GM19239 (cell line): ENCODE data around the gene KRT75.
"Not testable (repeated sequence)": the region's sequence is repeated elsewhere in the genome, so short reads cannot be mapped to it uniquely, and the experiment has no call there.

Experiments
- DNase-seq: peaks from one replicate; pipeline ENCODE4 v3.0.0; 2011; ENCODE audit warnings: low spot score; ENCODE audit not compliant: insufficient read length
- FAIRE-seq: peaks from 2 replicates; lab custom pipeline; 2011; peaks lifted over from hg19 to GRCh38; lab: Jason Lieb, UNC

Gene KRT75

GRCh38 chr12:52419656-52420055 is 14.5 kb downstream of the KRT75 start:
- DNase-seq (no peak), FAIRE-seq (no peak)

GRCh38 chr12:52418576-52419110 is 15.5 kb downstream of the KRT75 start:
- FAIRE-seq (no peak), DNase-seq (no peak)

GRCh38 chr12:52417740-52418139 is 16.4 kb downstream of the KRT75 start:
- no peak for FAIRE-seq
- DNase-seq: no peak

GRCh38 chr12:52416795-52417194 is 17.4 kb downstream of the KRT75 start:
- no peak for FAIRE-seq
- no peak for DNase-seq

GRCh38 chr12:52415870-52416750 is 18.1 kb downstream of the KRT75 start:
- DNase-seq (no peak), FAIRE-seq (no peak)

GRCh38 chr12:52414936-52415335 is 19.2 kb downstream of the KRT75 start:
- DNase-seq (no peak), FAIRE-seq (no peak)

GRCh38 chr12:52413782-52414345 is 20.3 kb downstream of the KRT75 start:
- FAIRE-seq: no peak

GRCh38 chr12:52413202-52413601 is 21.0 kb downstream of the KRT75 start:
- FAIRE-seq (no peak), DNase-seq (no peak)

More at GRCh38 chr12:52413782-52414345, 20.3 kb downstream of the KRT75 start:
- DNase-seq: no peak

- DNase-seq (no peak), FAIRE-seq (no peak)
Observed at GRCh38 chr12:52411815-52412214, 22.4 kb downstream of the KRT75 start.

GRCh38 chr12:52410589-52411248 is 23.5 kb downstream of the KRT75 start:
- not testable (repeated sequence) for DNase-seq, FAIRE-seq

GRCh38 chr12:52407918-52408317 is 26.3 kb downstream of the KRT75 start:
- FAIRE-seq (no peak), DNase-seq (no peak)

GRCh38 chr12:52405922-52406385 is 28.2 kb downstream of the KRT75 start, which contains the start of gene KRT82:
KRT82 (minus strand) TSS chr12:52406335; CDS start chr12:52406277, 58 bp downstream.
- no peak for FAIRE-seq

GRCh38 chr12:52404951-52405350 is 29.2 kb downstream of the KRT75 start:
- no peak for DNase-seq
- FAIRE-seq: no peak

More at GRCh38 chr12:52405922-52406385, 28.2 kb downstream of the KRT75 start, which contains the start of gene KRT82:
- no peak for DNase-seq

GRCh38 chr12:52403561-52403960 is 30.6 kb downstream of the KRT75 start:
- FAIRE-seq: no peak
- no peak for DNase-seq

GRCh38 chr12:52402873-52403540 is 31.2 kb downstream of the KRT75 start:
- DNase-seq (no peak), FAIRE-seq (no peak)

GRCh38 chr12:52402377-52402776 is 31.8 kb downstream of the KRT75 start:
- DNase-seq (no peak), FAIRE-seq (no peak)

- FAIRE-seq: no peak
- DNase-seq: no peak
Observed at GRCh38 chr12:52401926-52402325, 32.2 kb downstream of the KRT75 start.

GRCh38 chr12:52401526-52401925 is 32.6 kb downstream of the KRT75 start:
- no peak for DNase-seq

GRCh38 chr12:52400906-52401305 is 33.3 kb downstream of the KRT75 start:
- FAIRE-seq: no peak

More at GRCh38 chr12:52401526-52401925, 32.6 kb downstream of the KRT75 start:
- FAIRE-seq: no peak

GRCh38 chr12:52399756-52400155 is 34.4 kb downstream of the KRT75 start:
- no peak for FAIRE-seq
- no peak for DNase-seq

More at GRCh38 chr12:52400906-52401305, 33.3 kb downstream of the KRT75 start:
- DNase-seq: no peak
